ENCODE results near the gene KMT5B. TPM values are rescaled to one million over a fixed set of nuclear protein-coding genes. Genes with fewer than 3 reads are reported as not detected.

Gene KMT5B
- total RNA-seq, 3 donors from 2014 or later: 35.2 to 74.6 (median 43.9) TPM

DNA sequence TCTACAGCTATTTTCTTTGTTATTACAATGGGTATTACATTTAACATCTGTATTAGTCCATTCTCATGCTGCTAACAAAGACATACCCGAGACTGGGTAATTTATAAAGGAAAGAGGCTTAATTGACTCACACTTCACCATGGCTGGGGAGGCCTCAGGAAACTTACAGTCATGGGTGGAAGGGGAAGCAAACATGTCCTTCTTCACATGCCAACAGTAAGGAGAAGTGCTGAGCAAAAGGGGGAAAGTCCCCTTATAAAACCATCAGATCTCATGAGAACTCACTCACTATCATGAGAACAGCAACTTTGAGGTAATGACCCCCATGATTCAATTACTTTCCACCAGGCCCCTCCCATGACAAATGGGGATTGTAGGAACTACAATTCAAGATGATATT, 16.5 kb upstream of the KMT5B start:
- Histone ChIP-seq H3K4me1 (no peaks in the 10 kb centered on the region), H3K27ac (no peak overlapping the region), H3K9me3 (peaks cover 4 to 6% of the 10 kb centered on the region in 2 donors), H3K27me3 (no peaks in the 10 kb centered on the region), H3K4me3 (no peak overlapping the region), H3K36me3 (no peaks in the 10 kb centered on the region)
- intact Hi-C loops (cut with DNase I; ENCODE audit: low total_unique reads): no loop called here
- TF ChIP-seq POLR2AphosphoS5 (IDR thresholded peaks at IDR 0.05) (no peak), POLR2A (IDR thresholded peaks at IDR 0.05) (no peak)
- TF ChIP-seq, protein P1, sequence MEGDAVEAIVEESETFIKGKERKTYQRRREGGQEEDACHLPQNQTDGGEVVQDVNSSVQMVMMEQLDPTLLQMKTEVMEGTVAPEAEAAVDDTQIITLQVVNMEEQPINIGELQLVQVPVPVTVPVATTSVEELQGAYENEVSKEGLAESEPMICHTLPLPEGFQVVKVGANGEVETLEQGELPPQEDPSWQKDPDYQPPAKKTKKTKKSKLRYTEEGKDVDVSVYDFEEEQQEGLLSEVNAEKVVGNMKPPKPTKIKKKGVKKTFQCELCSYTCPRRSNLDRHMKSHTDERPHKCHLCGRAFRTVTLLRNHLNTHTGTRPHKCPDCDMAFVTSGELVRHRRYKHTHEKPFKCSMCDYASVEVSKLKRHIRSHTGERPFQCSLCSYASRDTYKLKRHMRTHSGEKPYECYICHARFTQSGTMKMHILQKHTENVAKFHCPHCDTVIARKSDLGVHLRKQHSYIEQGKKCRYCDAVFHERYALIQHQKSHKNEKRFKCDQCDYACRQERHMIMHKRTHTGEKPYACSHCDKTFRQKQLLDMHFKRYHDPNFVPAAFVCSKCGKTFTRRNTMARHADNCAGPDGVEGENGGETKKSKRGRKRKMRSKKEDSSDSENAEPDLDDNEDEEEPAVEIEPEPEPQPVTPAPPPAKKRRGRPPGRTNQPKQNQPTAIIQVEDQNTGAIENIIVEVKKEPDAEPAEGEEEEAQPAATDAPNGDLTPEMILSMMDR (IDR thresholded peaks at IDR 0.05): no peak
- no peak for DNase-seq (ENCODE audit: low spot score in 2 of 2)

DNA sequence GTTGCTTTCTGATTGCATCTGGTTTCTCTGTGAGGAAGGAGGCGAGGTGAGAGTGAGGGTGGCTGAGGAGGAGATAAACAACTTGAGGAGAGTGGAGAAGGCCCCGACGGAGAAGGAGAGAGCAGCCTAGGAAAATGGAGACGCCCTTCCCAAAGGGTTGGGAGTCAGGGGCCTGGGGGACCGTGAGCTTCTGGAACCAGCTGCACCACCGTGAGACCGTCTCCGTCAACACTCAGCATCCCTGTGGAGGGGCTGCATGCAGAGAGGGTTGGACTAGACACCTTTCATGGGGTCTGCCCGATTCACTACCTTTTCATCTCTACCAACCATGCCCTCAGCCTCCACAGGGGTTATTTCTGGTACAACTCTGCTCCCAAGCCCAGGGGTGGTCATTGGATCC, 13.3 kb upstream of the KMT5B start:
- peaks cover 4 to 6% of the 10 kb centered on the region in 2 donors for H3K9me3 ChIP-seq
- no peaks in the 10 kb centered on the region for H3K36me3 ChIP-seq
- H3K27ac ChIP-seq: no peak overlapping the region
- intact Hi-C loops (cut with DNase I; ENCODE audit: low total_unique reads): no loop called here
- TF ChIP-seq, protein P1 (IDR thresholded peaks at IDR 0.05): no peak
- no peak for TF ChIP-seq POLR2AphosphoS5 (IDR thresholded peaks at IDR 0.05)
- no peak for TF ChIP-seq POLR2A (IDR thresholded peaks at IDR 0.05)
- H3K27me3 ChIP-seq: no peaks in the 10 kb centered on the region
- no peaks in the 10 kb centered on the region for H3K4me1 ChIP-seq
- no peak overlapping the region for H3K4me3 ChIP-seq
- DNase-seq (ENCODE audit: low spot score in 2 of 2): no peak

DNA sequence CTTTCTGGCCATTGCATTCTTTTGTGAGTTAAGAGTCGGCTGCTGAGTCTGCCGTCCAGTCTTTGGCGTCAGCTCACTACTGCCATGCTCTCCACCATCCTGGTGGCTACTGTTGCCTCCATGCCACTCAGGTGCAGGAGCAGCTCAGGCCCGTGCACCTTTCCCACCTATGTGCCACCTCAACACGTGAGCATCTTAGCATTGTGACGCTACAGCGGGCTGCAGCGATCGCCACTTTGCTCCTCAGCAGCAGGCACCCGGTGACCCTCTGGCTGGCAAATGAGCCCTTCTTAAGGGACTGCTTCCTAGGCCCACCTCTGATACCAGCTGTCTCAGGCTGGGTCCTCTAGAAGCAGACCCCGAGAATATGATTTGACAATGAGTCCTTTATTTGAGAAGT, 11.5 kb upstream of the KMT5B start:
- Histone ChIP-seq H3K4me1 (no peaks in the 10 kb centered on the region), H3K36me3 (no peaks in the 10 kb centered on the region), H3K9me3 (peaks cover 2 to 5% of the 10 kb centered on the region in 2 donors), H3K27me3 (no peaks in the 10 kb centered on the region), H3K4me3 (no peak overlapping the region), H3K27ac (no peak overlapping the region)
- peak in 1 of 2 donors; percentile 24 for DNase-seq (ENCODE audit: low spot score in 2 of 2)
- intact Hi-C loops (cut with DNase I; ENCODE audit: low total_unique reads): no loop called here
- no peak for TF ChIP-seq POLR2AphosphoS5 (IDR thresholded peaks at IDR 0.05)
- TF ChIP-seq, protein P1 (IDR thresholded peaks at IDR 0.05): no peak
- TF ChIP-seq POLR2A (IDR thresholded peaks at IDR 0.05): no peak

DNA sequence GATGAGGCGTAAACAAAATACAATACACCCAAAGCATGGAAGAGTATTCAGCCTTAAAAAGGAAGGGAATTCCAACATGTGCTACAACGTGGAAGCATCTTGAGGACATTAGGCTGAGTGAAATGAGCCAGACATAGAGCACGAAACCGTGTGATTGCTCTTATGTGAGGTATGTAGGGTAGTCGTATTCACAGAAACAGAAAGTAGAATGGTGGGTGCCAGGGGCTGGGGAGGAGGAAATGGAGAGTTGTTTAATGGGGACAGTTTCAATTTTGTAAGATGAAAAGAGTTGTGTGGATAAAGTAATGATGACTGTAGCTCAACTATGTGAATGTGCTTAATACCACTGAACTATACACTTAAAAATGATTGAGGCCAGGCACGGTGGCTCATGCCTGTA, 10.2 kb upstream of the KMT5B start:
- H3K27ac ChIP-seq: no peak overlapping the region
- TF ChIP-seq POLR2A (IDR thresholded peaks at IDR 0.05) (no peak), POLR2AphosphoS5 (IDR thresholded peaks at IDR 0.05) (no peak)
- TF ChIP-seq, protein P1 (IDR thresholded peaks at IDR 0.05): no peak
- no peaks in the 10 kb centered on the region for H3K4me1 ChIP-seq
- no peaks in the 10 kb centered on the region for H3K36me3 ChIP-seq
- H3K4me3 ChIP-seq: no peak overlapping the region
- H3K27me3 ChIP-seq: no peaks in the 10 kb centered on the region
- intact Hi-C loops (cut with DNase I; ENCODE audit: low total_unique reads): no loop called here
- DNase-seq (ENCODE audit: low spot score in 2 of 2): peak in 1 of 2 donors; percentile 9
- no peaks in the 10 kb centered on the region for H3K9me3 ChIP-seq

DNA sequence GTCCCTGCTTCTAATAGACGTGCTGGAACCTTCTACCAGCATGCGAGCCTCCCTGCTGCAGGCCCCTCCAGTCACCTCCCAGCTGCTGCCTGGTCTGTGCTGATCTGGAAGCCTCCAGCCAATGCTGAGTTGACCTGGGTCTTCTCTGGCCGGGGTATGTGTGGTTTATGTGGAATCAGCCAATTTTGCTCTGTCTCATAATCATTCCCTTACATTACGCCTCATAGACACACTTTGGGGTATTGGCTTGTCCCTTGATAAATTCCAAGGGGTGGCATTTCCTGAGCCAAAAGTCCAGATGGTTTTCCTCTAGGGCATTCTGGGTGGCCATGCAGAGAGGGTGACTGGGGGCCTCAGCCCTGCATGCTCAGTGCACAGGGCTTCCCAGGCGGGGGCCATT, 8.3 kb upstream of the KMT5B start:
- no peak for TF ChIP-seq POLR2A (IDR thresholded peaks at IDR 0.05)
- TF ChIP-seq, protein P1 (IDR thresholded peaks at IDR 0.05): no peak
- no peak for TF ChIP-seq POLR2AphosphoS5 (IDR thresholded peaks at IDR 0.05)
- DNase-seq (ENCODE audit: low spot score in 2 of 2): no peak
- Histone ChIP-seq H3K27me3 (no peaks in the 10 kb centered on the region), H3K36me3 (no peaks in the 10 kb centered on the region), H3K4me3 (no peak overlapping the region), H3K4me1 (no peaks in the 10 kb centered on the region), H3K27ac (no peak overlapping the region), H3K9me3 (no peaks in the 10 kb centered on the region)
- intact Hi-C loops (cut with DNase I; ENCODE audit: low total_unique reads): no loop called here
